Nephron (organoid): Measurements from ENCODE around the gene ZC2HC1C.
A peak's percentile ranks its signal among the peaks of the same experiment; 100 is the strongest.

Experiments used
- H3K27ac Mint-ChIP-seq, 3 experiments: 2 replicates each; pipeline ENCODE4 v1.8.0; 2020; ENCODE audit warnings: mixed read lengths in 3 of 3, mild to moderate bottlenecking in 2 of 3, moderate library complexity in 1 of 3
- H3K27me3 Mint-ChIP-seq: 2 replicates; pipeline ENCODE4 v1.8.0; 2021; ENCODE audit warnings: low read depth, mild to moderate bottlenecking, moderate library complexity, mixed read lengths
- H3K36me3 Mint-ChIP-seq: 2 replicates; pipeline ENCODE4 v1.8.0; 2020; ENCODE audit warnings: low read depth, mixed read lengths
- H3K4me1 Mint-ChIP-seq: 2 replicates; pipeline ENCODE4 v1.8.0; 2020; ENCODE audit warnings: mixed read lengths
- H3K4me3 Mint-ChIP-seq, 3 experiments: 2 replicates each; pipeline ENCODE4 v1.8.0; 2020; ENCODE audit warnings: mild to moderate bottlenecking in 3 of 3, mixed read lengths in 3 of 3, moderate library complexity in 2 of 3
- H3K9me3 Mint-ChIP-seq: 2 replicates; pipeline ENCODE4 v1.8.0; 2020; ENCODE audit warnings: mixed read lengths
- CTCF ChIP-seq, 3 experiments: fragments of 200-600 bp; sonication (generic); IDR thresholded peaks; one replicate each; pipeline ENCODE4 v1.5.0; 2021; ENCODE audit warnings: antibody characterized with exemption in 3 of 3; ENCODE audit not compliant: unreplicated experiment in 3 of 3

The ZC2HC1C gene

GRCh38 chr14:75059642-75060041 lies 9.8 kb upstream of the ZC2HC1C start:
- H3K4me1 Mint-ChIP-seq: peaks cover 16% of the 10 kb centered on the region
- H3K4me3 Mint-ChIP-seq: peak overlapping the region in 1 of 3 experiments; percentile 4
- H3K27me3 Mint-ChIP-seq: no peaks in the 10 kb centered on the region
- no peak for TF ChIP-seq CTCF (IDR thresholded peaks at IDR 0.05; ENCODE audit: unreplicated experiment in 3 of 3)
- H3K36me3 Mint-ChIP-seq: peaks cover 40% of the 10 kb centered on the region
- H3K27ac Mint-ChIP-seq: peak overlapping the region in 2 of 3 experiments; percentile 11 to 19
- H3K9me3 Mint-ChIP-seq: peaks cover 2% of the 10 kb centered on the region

- no peak overlapping the region for H3K4me3 Mint-ChIP-seq
- no peak for TF ChIP-seq CTCF (IDR thresholded peaks at IDR 0.05; ENCODE audit: unreplicated experiment in 3 of 3)
- no peaks in the 10 kb centered on the region for H3K27me3 Mint-ChIP-seq
- no peak overlapping the region for H3K27ac Mint-ChIP-seq
- H3K4me1 Mint-ChIP-seq: peaks cover 16% of the 10 kb centered on the region
- H3K36me3 Mint-ChIP-seq: peaks cover 38% of the 10 kb centered on the region
- peaks cover 2% of the 10 kb centered on the region for H3K9me3 Mint-ChIP-seq
These were observed 9.0 kb upstream of the ZC2HC1C start for GRCh38 chr14:75060420-75060819.

- TF ChIP-seq CTCF (IDR thresholded peaks at IDR 0.05; ENCODE audit: unreplicated experiment in 3 of 3): no peak
- Mint-ChIP-seq H3K36me3 (peaks cover 24% of the 10 kb centered on the region), H3K4me1 (peaks cover 16% of the 10 kb centered on the region), H3K9me3 (peaks cover 2% of the 10 kb centered on the region), H3K4me3 (peak overlapping the region; percentile 96 to 100 (median 99)), H3K27ac (peak overlapping the region in 1 of 3 experiments; percentile 26), H3K27me3 (no peaks in the 10 kb centered on the region)
These were observed 6.4 kb upstream of the ZC2HC1C start for GRCh38 chr14:75063013-75063412.

GRCh38 chr14:75063491-75064204 lies 5.8 kb upstream of the ZC2HC1C start, which contains the start of gene ACYP1:
Gene ACYP1 (minus strand): TSS chr14:75064024. CDS start chr14:75063553, 471 bp downstream.
- peak within 1 kb of the TSS; percentile 96 to 100 (median 99) for H3K4me3 Mint-ChIP-seq
- TF ChIP-seq CTCF (IDR thresholded peaks at IDR 0.05; ENCODE audit: unreplicated experiment in 3 of 3): no peak
- peak within 1 kb of the TSS; percentile 26 to 69 (median 38) for H3K27ac Mint-ChIP-seq
- H3K9me3 Mint-ChIP-seq: peaks cover 2% of the 10 kb centered on the region
- H3K27me3 Mint-ChIP-seq: no peaks in the 10 kb centered on the region
- H3K4me1 Mint-ChIP-seq: peaks cover 16% of the 10 kb centered on the region
- H3K36me3 Mint-ChIP-seq: peaks cover 20% of the 10 kb centered on the region

GRCh38 chr14:75064205-75064567 lies 5.3 kb upstream of the ZC2HC1C start:
- H3K9me3 Mint-ChIP-seq: peaks cover 2% of the 10 kb centered on the region
- H3K4me1 Mint-ChIP-seq: peaks cover 16% of the 10 kb centered on the region
- peaks cover 18% of the 10 kb centered on the region for H3K36me3 Mint-ChIP-seq
- no peaks in the 10 kb centered on the region for H3K27me3 Mint-ChIP-seq
- H3K4me3 Mint-ChIP-seq: peak overlapping the region; percentile 96 to 100 (median 99)
- TF ChIP-seq CTCF (IDR thresholded peaks at IDR 0.05; ENCODE audit: unreplicated experiment in 3 of 3): no peak
- H3K27ac Mint-ChIP-seq: peak overlapping the region; percentile 26 to 69 (median 38)

- TF ChIP-seq CTCF (IDR thresholded peaks at IDR 0.05; ENCODE audit: unreplicated experiment in 3 of 3): no peak
- no peaks in the 10 kb centered on the region for H3K9me3 Mint-ChIP-seq
- peaks cover 21% of the 10 kb centered on the region for H3K4me1 Mint-ChIP-seq
- no peaks in the 10 kb centered on the region for H3K27me3 Mint-ChIP-seq
- no peaks in the 10 kb centered on the region for H3K36me3 Mint-ChIP-seq
- no peak overlapping the region for H3K4me3 Mint-ChIP-seq
- H3K27ac Mint-ChIP-seq: no peak overlapping the region
These were observed 2.8 kb upstream of the ZC2HC1C start for GRCh38 chr14:75066691-75067090.
